GM21360 (cell line): ENCODE results near the gene KCNJ15.

Source experiments
- ATAC-seq: cut with Tn5 transposase; IDR thresholded peaks from one replicate; pipeline ENCODE4 v1.9.1; 2021; ENCODE audit warnings: mild to moderate bottlenecking, moderate library complexity; ENCODE audit not compliant: unreplicated experiment

KCNJ15 gene

GRCh38 chr21:38351961-38352521, 95.2 kb downstream of the KCNJ15 start:
- ATAC-seq, result no peak

DNA sequence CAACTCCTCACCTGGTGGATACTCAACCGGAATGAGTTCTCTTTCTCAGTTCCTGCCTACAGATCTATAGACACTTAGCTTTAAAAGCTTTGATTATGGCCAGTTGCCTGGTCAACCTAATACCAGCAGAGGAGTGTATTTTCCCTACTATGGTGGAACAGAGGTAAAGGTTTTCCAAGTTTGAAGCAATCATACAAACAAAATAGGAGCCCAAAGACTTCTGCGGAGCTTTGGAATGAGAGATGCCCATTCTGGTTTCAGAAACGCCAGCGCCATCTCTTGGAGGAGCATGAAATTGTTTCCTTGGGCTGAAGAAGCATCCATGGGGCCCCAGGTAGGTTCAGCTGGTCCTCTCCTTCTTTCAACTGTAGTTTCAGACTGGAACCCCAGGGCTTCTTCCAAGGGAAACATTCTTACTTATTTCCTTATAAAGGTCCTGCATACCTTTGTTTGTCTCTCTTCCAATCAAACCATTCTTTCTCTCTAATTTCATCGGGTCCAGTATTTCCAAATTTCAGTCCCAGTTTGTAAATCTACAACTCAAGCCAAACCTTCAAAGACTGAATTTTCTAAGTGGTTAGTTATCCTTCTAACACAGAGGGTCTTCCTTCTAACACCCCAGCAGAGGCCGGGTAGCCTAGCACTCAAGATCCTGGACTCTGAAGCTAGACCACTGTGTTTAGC, 95.9 kb downstream of the KCNJ15 start:
- ATAC-seq, result no peak

DNA sequence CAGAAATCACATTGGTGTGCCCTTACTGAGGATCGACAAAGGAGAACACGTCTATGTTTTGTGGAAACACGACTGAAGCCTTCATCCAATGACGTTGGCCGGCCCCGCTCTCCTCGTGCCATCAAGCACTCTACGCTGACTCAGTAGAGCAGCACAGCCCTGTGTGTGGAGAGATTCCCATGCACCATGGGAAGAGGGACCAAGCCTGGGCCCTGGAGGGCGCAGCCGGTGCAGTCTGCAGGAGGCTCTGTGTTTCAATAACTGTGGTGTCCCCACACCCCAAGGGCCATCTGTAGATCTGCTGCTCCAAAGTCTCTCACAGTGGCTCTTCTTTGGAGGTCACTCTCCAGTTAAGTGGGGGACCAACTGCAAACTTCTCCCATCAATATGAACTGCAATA, 97.4 kb downstream of the KCNJ15 start:
- no peak for ATAC-seq

DNA sequence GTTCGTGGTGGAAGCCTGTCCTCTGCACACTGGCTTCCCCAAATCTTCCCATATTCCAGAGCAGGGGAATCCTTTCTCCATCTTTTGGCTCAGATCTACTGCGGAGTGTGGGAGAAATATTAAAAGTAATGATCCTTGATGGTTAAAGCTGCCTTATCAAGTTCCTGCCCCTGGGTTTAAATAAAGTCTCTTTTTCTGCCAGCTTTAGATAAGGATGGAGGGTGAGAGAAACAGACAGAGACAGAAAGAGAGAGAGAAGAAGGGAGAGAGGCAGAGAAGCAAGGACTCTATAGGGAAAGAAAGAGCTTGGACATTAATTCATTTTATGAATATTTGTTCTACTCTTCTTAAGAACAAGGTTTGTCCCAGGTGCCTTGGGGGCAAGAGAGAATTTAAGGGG, 98.0 kb downstream of the KCNJ15 start:
- no peak for ATAC-seq

GRCh38 chr21:38355353-38355752, 98.6 kb downstream of the KCNJ15 start:
- ATAC-seq, result no peak

DNA sequence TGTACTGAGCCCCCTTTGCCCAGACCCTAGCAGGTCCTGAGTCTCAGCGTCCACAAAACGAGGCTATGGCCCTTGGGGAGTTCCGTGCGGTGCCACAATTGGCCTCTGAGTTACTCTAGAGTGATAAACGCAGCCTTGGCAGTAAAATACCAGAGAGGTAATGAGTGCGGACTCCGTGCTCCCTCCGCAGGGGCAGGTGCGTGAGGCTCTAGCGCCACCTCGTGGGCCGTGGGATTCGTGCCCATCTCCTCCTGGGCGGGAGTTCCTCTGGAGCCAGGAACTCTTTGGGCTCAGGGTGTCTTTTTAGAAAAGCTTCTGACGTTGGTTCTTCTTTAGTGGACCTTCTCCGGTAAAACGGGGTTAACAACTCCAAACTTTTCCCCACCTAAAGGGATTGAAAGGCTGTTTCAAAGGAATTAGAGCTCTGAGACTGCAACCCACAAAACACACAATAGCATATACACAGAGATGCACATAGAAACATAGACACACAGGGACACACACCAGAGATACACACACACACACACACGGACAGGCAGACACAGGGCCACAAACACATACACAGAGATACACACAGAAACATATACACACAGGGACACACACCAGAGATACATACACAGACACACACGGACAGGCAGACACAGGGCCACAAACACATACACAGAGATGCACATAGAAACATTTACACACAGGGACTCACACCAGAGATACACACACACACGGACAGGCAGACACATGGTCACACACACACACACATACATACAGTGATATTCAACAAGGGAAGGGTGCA, 99.4 kb downstream of the KCNJ15 start:
- no peak for ATAC-seq
